ENCODE measurements around the gene TLCD5. TPM values are rescaled to one million over a fixed set of nuclear protein-coding genes. Genes with fewer than 3 reads are reported as not detected.

TLCD5 gene
- total and polyA plus RNA-seq, 7 donors, result 0.60 to 7.2 (median 3.7) TPM; not detected in 1

- Histone ChIP-seq H3K9me3 (no peaks in the 10 kb centered on the region), H3K4me3 (no peak overlapping the region), H3K4me1 (no peaks in the 10 kb centered on the region), H3K27ac (no peak overlapping the region), H3K27me3 (no peaks in the 10 kb centered on the region), H3K36me3 (no peaks in the 10 kb centered on the region)
- DNase-seq, result no peak
- 38 to 65% methylated on average over 11 of the region's 11 CpGs for WGBS, 2 donors
- intact Hi-C loops (cut with DNase I), result no loop called here
- no peak for TF ChIP-seq POLR2A (IDR thresholded peaks at IDR 0.05)
- TF ChIP-seq POLR2AphosphoS5 (IDR thresholded peaks at IDR 0.05), result no peak
- no peak for TF ChIP-seq CTCF (IDR thresholded peaks at IDR 0.05)
- TF ChIP-seq EP300 (IDR thresholded peaks at IDR 0.05), result no peak
Observed at GRCh38 chr11:120306519-120307242, 18.4 kb upstream of the TLCD5 start.

- Histone ChIP-seq H3K27ac (no peak overlapping the region), H3K4me3 (no peak overlapping the region), H3K9me3 (no peaks in the 10 kb centered on the region), H3K27me3 (no peaks in the 10 kb centered on the region), H3K4me1 (no peaks in the 10 kb centered on the region), H3K36me3 (no peaks in the 10 kb centered on the region)
- DNase-seq, result no peak
- TF ChIP-seq POLR2AphosphoS5 (IDR thresholded peaks at IDR 0.05) (no peak), POLR2A (IDR thresholded peaks at IDR 0.05) (no peak), CTCF (IDR thresholded peaks at IDR 0.05) (no peak), EP300 (IDR thresholded peaks at IDR 0.05) (no peak)
- intact Hi-C loops (cut with DNase I), result no loop called here
- 94% methylated on average over 11 of the region's 11 CpGs for WGBS, 2 donors
Observed at GRCh38 chr11:120307476-120307875, 17.6 kb upstream of the TLCD5 start.

DNA sequence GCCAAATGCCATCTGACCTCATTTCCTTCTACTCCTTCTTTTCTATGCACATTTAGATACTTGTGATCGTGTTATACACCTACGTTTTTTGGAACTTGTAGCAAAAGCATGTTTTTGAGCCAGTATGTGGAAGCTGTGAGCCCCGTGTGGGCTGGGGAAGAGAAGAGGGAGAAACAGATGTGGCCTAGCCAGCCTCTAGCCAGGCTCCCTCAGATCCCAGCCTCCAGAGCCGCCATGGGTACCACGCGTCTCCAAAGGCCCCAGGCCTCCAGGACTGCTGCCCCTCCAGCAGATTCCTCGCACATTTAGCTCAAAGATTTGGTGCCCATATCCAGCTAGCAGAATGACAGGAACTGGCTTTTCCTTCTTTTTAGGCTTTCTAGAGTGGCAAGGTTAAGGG is 17.0 kb upstream of the TLCD5 start:
- Histone ChIP-seq H3K27me3 (no peaks in the 10 kb centered on the region), H3K4me1 (no peaks in the 10 kb centered on the region), H3K9me3 (no peaks in the 10 kb centered on the region), H3K4me3 (no peak overlapping the region), H3K36me3 (no peaks in the 10 kb centered on the region), H3K27ac (no peak overlapping the region)
- intact Hi-C loops (cut with DNase I), result no loop called here
- 92 to 93% methylated on average over 7 of the region's 7 CpGs for WGBS, 2 donors
- DNase-seq, result no peak
- TF ChIP-seq POLR2A (IDR thresholded peaks at IDR 0.05) (no peak), EP300 (IDR thresholded peaks at IDR 0.05) (no peak)

DNA sequence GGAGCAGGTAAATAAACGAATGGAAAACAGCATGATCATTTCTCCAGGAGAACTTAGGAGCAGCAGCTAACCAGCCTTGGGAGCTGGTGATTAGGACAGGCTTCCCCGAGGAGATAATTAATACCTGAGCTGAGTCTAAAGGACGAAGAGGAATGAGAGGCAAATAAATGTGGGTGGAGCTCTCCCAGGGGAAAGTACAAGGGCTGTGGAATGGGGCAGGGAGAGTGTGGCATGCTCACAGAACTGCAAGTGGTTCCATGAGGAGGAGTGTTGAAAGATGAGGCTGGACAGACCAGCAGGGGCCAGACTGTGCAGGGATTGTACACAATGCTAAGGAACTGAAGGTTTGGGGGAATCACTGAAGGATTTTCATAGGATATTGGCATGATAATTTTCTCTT is 14.2 kb upstream of the TLCD5 start:
- intact Hi-C loops (cut with DNase I), result no loop called here
- TF ChIP-seq POLR2A (IDR thresholded peaks at IDR 0.05) (no peak), EP300 (IDR thresholded peaks at IDR 0.05) (no peak), CTCF (IDR thresholded peaks at IDR 0.05) (no peak), POLR2AphosphoS5 (IDR thresholded peaks at IDR 0.05) (no peak)
- no peaks in the 10 kb centered on the region for H3K9me3 ChIP-seq
- no peak overlapping the region for H3K4me3 ChIP-seq
- H3K4me1 ChIP-seq, result no peaks in the 10 kb centered on the region
- DNase-seq, result no peak
- H3K36me3 ChIP-seq, result no peaks in the 10 kb centered on the region
- no peak overlapping the region for H3K27ac ChIP-seq
- H3K27me3 ChIP-seq, result no peaks in the 10 kb centered on the region
- WGBS, 2 donors, result 19 to 68% methylated on average over 3 of the region's 3 CpGs

DNA sequence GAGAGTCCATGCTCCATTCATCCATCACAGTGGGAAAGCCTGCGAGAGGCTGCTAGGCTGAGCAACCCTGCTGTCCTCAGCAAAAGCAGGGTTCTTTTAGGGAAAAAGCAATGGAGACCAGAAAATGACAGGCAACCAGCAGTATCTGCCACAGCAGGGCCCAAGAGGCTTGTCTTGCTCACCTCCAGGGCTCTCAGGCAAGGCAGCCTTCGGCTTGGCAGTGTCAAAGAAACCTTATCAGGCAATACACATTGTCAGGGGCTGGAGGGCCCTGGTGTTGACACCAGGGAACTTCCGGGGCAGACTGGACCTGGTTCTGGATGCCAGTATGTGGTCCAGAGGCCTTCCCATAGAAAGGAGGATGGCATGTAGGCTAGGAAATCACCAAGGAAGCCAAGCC is 10.2 kb upstream of the TLCD5 start:
- 89 to 90% methylated on average over 3 of the region's 3 CpGs for WGBS, 2 donors
- no peak for TF ChIP-seq POLR2AphosphoS5 (IDR thresholded peaks at IDR 0.05)
- TF ChIP-seq POLR2A (IDR thresholded peaks at IDR 0.05), result no peak
- TF ChIP-seq EP300 (IDR thresholded peaks at IDR 0.05), result no peak
- intact Hi-C loops (cut with DNase I), result no loop called here

More for the DNA sequence above, 10.2 kb upstream of the TLCD5 start:
- Histone ChIP-seq H3K4me1 (peaks cover 0 to 15% (median 12%) of the 10 kb centered on the region in 4 donors), H3K9me3 (no peaks in the 10 kb centered on the region), H3K4me3 (no peak overlapping the region), H3K36me3 (no peaks in the 10 kb centered on the region), H3K27me3 (no peaks in the 10 kb centered on the region), H3K27ac (no peak overlapping the region)
- DNase-seq, result no peak
